H1 (cell line): ENCODE results near the gene FHIP1B. TPM values are rescaled to one million over a fixed set of nuclear protein-coding genes. Genes with fewer than 3 reads are reported as not detected.

Experiments
- CTCF ChIA-PET: fragments of 300-600 bp; sonication (Branson Sonifier 250); formaldehyde crosslinking; loops from one replicate; lab custom pipeline; 2021; ENCODE audit not compliant: partially characterized antibody; lab: Charles Lee
- POLR2A ChIA-PET: fragments of 300-600 bp; sonication (Branson Sonifier 250); formaldehyde crosslinking; loops from one replicate; lab custom pipeline; 2021; ENCODE audit warnings: inconsistent platforms; ENCODE audit not compliant: partially characterized antibody; lab: Charles Lee
- DNase-seq, 2 experiments: peaks; one replicate each; pipeline versions ENCODE4 v3.0.0 to v3.0.0-alpha.2; 2010 to 2022; ENCODE audit warnings: low spot score in 2 of 2, low read depth in 1 of 2, mixed read lengths in 1 of 2
- FAIRE-seq: peaks from 2 replicates; lab custom pipeline; 2011; peaks lifted over from hg19 to GRCh38; lab: Jason Lieb, UNC
- H2AFZ ChIP-seq: 2 replicates; pipeline ENCODE4 v1.8.1; 2012; ENCODE audit warnings: low read length, inconsistent platforms
- H2AK5ac ChIP-seq: 2 replicates; pipeline ENCODE4 v1.6.1; 2013; ENCODE audit warnings: low read depth, low read length
- H2BK120ac ChIP-seq: replicated peaks from 2 replicates; pipeline ENCODE3; 2013; ENCODE audit warnings: low read depth, low read length, inconsistent platforms
- H2BK12ac ChIP-seq: 2 replicates; pipeline ENCODE4 v1.6.1; 2013; ENCODE audit warnings: low read depth, low read length
- H2BK15ac ChIP-seq: 2 replicates; pipeline ENCODE4 v1.6.1; 2013; ENCODE audit warnings: low read length
- H2BK20ac ChIP-seq: 2 replicates; pipeline ENCODE4 v1.6.1; 2013; ENCODE audit warnings: low read length
- H2BK5ac ChIP-seq: 2 replicates; pipeline ENCODE4 v1.6.1; 2013; ENCODE audit warnings: low read depth, low read length
- H3K14ac ChIP-seq: 2 replicates; pipeline ENCODE4 v1.6.1; 2013; ENCODE audit warnings: inconsistent platforms; ENCODE audit not compliant: insufficient read length
- H3K18ac ChIP-seq: 2 replicates; pipeline ENCODE4 v1.6.1; 2013; ENCODE audit warnings: low read length; ENCODE audit errors: extremely low read depth
- H3K23ac ChIP-seq: 2 replicates; pipeline ENCODE4 v1.6.1; 2013; ENCODE audit warnings: inconsistent platforms; ENCODE audit not compliant: insufficient read length
- H3K23me2 ChIP-seq: 2 replicates; pipeline ENCODE4 v1.6.1; 2013; ENCODE audit warnings: low read depth, low read length
- H3K27ac ChIP-seq: 2 replicates; pipeline ENCODE4 v1.6.1; 2011; ENCODE audit warnings: low read depth, low read length, inconsistent platforms
- H3K27me3 ChIP-seq, 4 experiments: replicated peaks in 1 of 4; 1 replicate in 1 of 4; 2 replicates in 3 of 4; pipeline versions ENCODE4 v1.6.1 to v1.8.1; 2011 to 2013; ENCODE audit warnings: low read length in 3 of 4, mild to moderate bottlenecking in 3 of 4, inconsistent platforms in 2 of 4, mixed read lengths in 2 of 4, moderate library complexity in 1 of 4; ENCODE audit not compliant: control insufficient read depth in 3 of 4, insufficient read depth in 3 of 4; ENCODE audit errors: extremely low read depth in 1 of 4
- H3K36me3 ChIP-seq, 4 experiments: 2 replicates each; pipeline versions ENCODE4 v1.6.1 to v1.8.1; 2011 to 2013; ENCODE audit warnings: mild to moderate bottlenecking in 4 of 4, low read length in 3 of 4, moderate library complexity in 2 of 4, control low read depth in 1 of 4, inconsistent platforms in 1 of 4; ENCODE audit not compliant: insufficient read depth in 4 of 4, control insufficient read depth in 2 of 4
- H3K4ac ChIP-seq: replicated peaks from 2 replicates; pipeline ENCODE3; 2013; ENCODE audit warnings: low read length, low read depth, mixed read lengths, inconsistent platforms; ENCODE audit not compliant: insufficient read length
- H3K4me1 ChIP-seq, 4 experiments: replicated peaks in 1 of 4; 1 replicate in 1 of 4; 2 replicates in 3 of 4; pipeline versions ENCODE4 v1.6.1 to v1.8.1; 2011 to 2013; ENCODE audit warnings: low read length in 3 of 4, inconsistent platforms in 2 of 4, mixed read lengths in 1 of 4; ENCODE audit not compliant: insufficient read depth in 4 of 4, control insufficient read depth in 3 of 4
- H3K4me2 ChIP-seq, 2 experiments: 2 replicates each; pipeline versions ENCODE4 v1.6.1 to v1.8.1; 2011 to 2013; ENCODE audit warnings: low read depth in 2 of 2, low read length in 2 of 2, control low read depth in 1 of 2, inconsistent platforms in 1 of 2, mild to moderate bottlenecking in 1 of 2; ENCODE audit not compliant: insufficient read depth in 1 of 2
- H3K4me3 ChIP-seq, 4 experiments: fragments of 200-600, 300-600 bp in 1 of 4; sonication (generic), shearing (Covaris generic), sonication (Bioruptor Twin) in 1 of 4; 2 replicates each; pipeline versions ENCODE4 v1.5.1 to v1.8.1; 2011 to 2016; ENCODE audit warnings: low read length in 4 of 4, low read depth in 3 of 4, control low read depth in 2 of 4, inconsistent platforms in 2 of 4, mild to moderate bottlenecking in 2 of 4, mixed read lengths in 1 of 4, moderate library complexity in 1 of 4; ENCODE audit not compliant: insufficient read depth in 2 of 4; ENCODE audit errors: extremely low read depth in 1 of 4
- H3K56ac ChIP-seq: replicated peaks from 2 replicates; pipeline ENCODE3; 2013; ENCODE audit warnings: low read depth, mild to moderate bottlenecking, mixed read lengths, low read length, inconsistent platforms; ENCODE audit not compliant: insufficient read length
- H3K79me1 ChIP-seq: 2 replicates; pipeline ENCODE4 v1.6.1; 2013; ENCODE audit warnings: low read depth, low read length, control low read depth
- H3K79me2 ChIP-seq, 2 experiments: 2 replicates each; pipeline versions ENCODE4 v1.6.1 to v1.8.1; 2012 to 2013; ENCODE audit warnings: low read length in 2 of 2, mild to moderate bottlenecking in 2 of 2, inconsistent platforms in 1 of 2; ENCODE audit not compliant: insufficient read depth in 2 of 2, control insufficient read depth in 1 of 2
- H3K9ac ChIP-seq, 4 experiments: replicated peaks in 1 of 4; 1 replicate in 1 of 4; 2 replicates in 3 of 4; pipeline versions ENCODE4 v1.6.1 to v1.8.1; 2011 to 2013; ENCODE audit warnings: low read depth in 3 of 4, low read length in 3 of 4, control low read depth in 2 of 4, mild to moderate bottlenecking in 2 of 4, moderate library complexity in 2 of 4, inconsistent platforms in 1 of 4; ENCODE audit errors: extremely low read depth in 1 of 4
- H3K9me3 ChIP-seq, 2 experiments: 2 replicates each; pipeline versions ENCODE4 v1.6.1 to v1.8.1; 2012 to 2013; ENCODE audit warnings: mild to moderate bottlenecking in 2 of 2, moderate library complexity in 2 of 2, control low read depth in 1 of 2, inconsistent platforms in 1 of 2, low read depth in 1 of 2, low read length in 1 of 2, mixed read lengths in 1 of 2; ENCODE audit not compliant: insufficient read depth in 2 of 2
- H4K20me1 ChIP-seq, 2 experiments: replicated peaks in 1 of 2; 2 replicates each; pipeline versions ENCODE3 to v1.8.1; 2011 to 2013; ENCODE audit warnings: inconsistent platforms in 2 of 2, low read length in 2 of 2, mild to moderate bottlenecking in 1 of 2; ENCODE audit not compliant: insufficient read depth in 2 of 2, control insufficient read depth in 1 of 2
- H4K5ac ChIP-seq: 2 replicates; pipeline ENCODE4 v1.6.1; 2013; ENCODE audit warnings: low read length, low read depth, mixed read lengths, inconsistent platforms; ENCODE audit not compliant: insufficient read length
- H4K8ac ChIP-seq: 2 replicates; pipeline ENCODE4 v1.8.0; 2013; ENCODE audit warnings: mild to moderate bottlenecking, moderate library complexity, low read length, inconsistent platforms; ENCODE audit not compliant: insufficient read depth; ENCODE audit errors: extremely low read depth
- H4K91ac ChIP-seq: replicated peaks from 2 replicates; pipeline ENCODE3; 2013; ENCODE audit warnings: low read length, mixed read lengths, inconsistent platforms; ENCODE audit not compliant: insufficient read length
- ASH2L ChIP-seq: fragments of 200-600, 300-600 bp; sonication (generic); IDR thresholded peaks from one replicate; pipeline ENCODE4 v1.7.1; 2017; ENCODE audit warnings: low read length
- EGR1 ChIP-seq: IDR thresholded peaks from 2 replicates; pipeline ENCODE4 v1.6.1; 2011; ENCODE audit warnings: low read depth, low read length, borderline replicate concordance
- EZH2 ChIP-seq: fragments of 200-600 bp; sonication (generic); IDR thresholded peaks from 2 replicates; pipeline ENCODE4 v1.7.1; 2012; ENCODE audit warnings: low read depth, mild to moderate bottlenecking, moderate library complexity, low read length, inconsistent platforms; ENCODE audit not compliant: severe bottlenecking
- MAFK ChIP-seq: IDR thresholded peaks from 2 replicates; pipeline ENCODE4 v1.6.1; 2012; ENCODE audit warnings: low read depth, mild to moderate bottlenecking, improper control_type of control experiment, low read length
- NRF1 ChIP-seq: IDR thresholded peaks from 2 replicates; pipeline ENCODE4 v1.6.1; 2011; ENCODE audit warnings: mild to moderate bottlenecking, low read depth, low read length, improper control_type of control experiment
- POLR2A ChIP-seq, 2 experiments: IDR thresholded peaks; 1 replicate in 1 of 2; 2 replicates in 1 of 2; pipeline ENCODE4 v1.6.1; 2011; ENCODE audit warnings: low read depth in 2 of 2, low read length in 2 of 2, mild to moderate bottlenecking in 2 of 2; ENCODE audit errors: control extremely low read depth in 1 of 2
- POU5F1 ChIP-seq: IDR thresholded peaks from 2 replicates; pipeline ENCODE4 v1.6.1; 2011; ENCODE audit warnings: low read depth, mild to moderate bottlenecking, low read length, moderate library complexity
- SIX5 ChIP-seq: IDR thresholded peaks from 2 replicates; pipeline ENCODE4 v1.6.1; 2011; ENCODE audit warnings: mild to moderate bottlenecking, low read depth, low read length
- TCF12 ChIP-seq: IDR thresholded peaks from 2 replicates; pipeline ENCODE4 v1.6.1; 2011; ENCODE audit warnings: low read depth, mild to moderate bottlenecking, low read length
- WGBS, 2 experiments: shearing (Covaris generic) in 1 of 2; methylation state at CpG; one replicate each; pipeline versions ENCODE4 v1.1.6 to v1.1.7; 2013 to 2015; ENCODE audit warnings: low lambda C conversion rate in 2 of 2, mixed read lengths in 2 of 2, inconsistent platforms in 1 of 2, low coverage in 1 of 2, missing lambda C conversion rate in 1 of 2; ENCODE audit not compliant: insufficient replicate concordance in 2 of 2, insufficient coverage in 1 of 2, insufficient read length in 1 of 2; ENCODE audit errors: extremely low coverage in 1 of 2, missing lambda C conversion rate in 1 of 2; 5-methylcytosine and 5-hydroxymethylcytosine counted together
- polyA plus RNA-seq, 7 experiments: library from polyadenylated mRNA; depleted of rRNA in 3 of 7; stranded (reverse) in 5 of 7; unstranded in 2 of 7; fragments of >200 nt in 5 of 7; fragments of 200-250 nt in 2 of 7; gene quantifications; 1 replicate in 5 of 7; 2 replicates in 1 of 7; 4 replicates in 1 of 7; pipeline versions ENCODE4 v1.2.1 to v1.2.3, GENCODE V29; 2011 to 2013; ENCODE audit warnings: missing spikeins in 2 of 7, mixed read lengths in 2 of 7
- total RNA-seq: library from RNA; stranded (reverse); fragmentation: NEBNext Ultra II Directional; extraction: Animal tissue kit (Norgen Biotek cat#: 25700); gene quantifications from 2 replicates; pipeline ENCODE4 v1.2.1, GENCODE V29; 2021

The FHIP1B gene
- total and polyA plus RNA-seq, 2 of the 8 experiments (the other 6 are each of a cell fraction or from before 2014, with no cell fraction given) = 16.8 to 41.9 TPM

- H3K56ac ChIP-seq = no peak overlapping the region
- no peaks in the 10 kb centered on the region for H3K4me1 ChIP-seq
- H4K8ac ChIP-seq = no peak overlapping the region
- no peaks in the 10 kb centered on the region for H3K27me3 ChIP-seq
- H3K23me2 ChIP-seq = no peaks in the 10 kb centered on the region; the same call in 1 of the 2 replicates
- ChIA-PET POLR2A (no interaction called here), CTCF (interaction anchor here (1.0 to 1.2 kb wide), 2 partner anchors 142 to 188 kb away, joined by 3 to 4 read pairs; no protein-coding TSS in a partner anchor)
- DNase-seq (no peak), FAIRE-seq (no peak)
- no peaks in the 10 kb centered on the region for H3K79me2 ChIP-seq
- H3K9me3 ChIP-seq = peaks cover 0 to 5% of the 10 kb centered on the region in 2 experiments; a peak in 1 of 4 replicates
- H2BK5ac ChIP-seq = no peak overlapping the region
- H2AK5ac ChIP-seq = no peak overlapping the region
- H3K4ac ChIP-seq = no peak overlapping the region
- H2BK120ac ChIP-seq = no peak overlapping the region
- no peak overlapping the region for H3K9ac ChIP-seq
- H2BK15ac ChIP-seq = no peak overlapping the region
- no peaks in the 10 kb centered on the region for H4K20me1 ChIP-seq
- no peaks in the 10 kb centered on the region; a peak in 1 of 8 replicates for H3K36me3 ChIP-seq
- H4K91ac ChIP-seq = no peak overlapping the region
- H2BK12ac ChIP-seq = no peak overlapping the region
- no peak overlapping the region for H3K18ac ChIP-seq
- TF ChIP-seq POU5F1 (no peak), MAFK (no peak), NRF1 (no peak), ASH2L (no peak), EGR1 (no peak), EZH2 (no peak), SIX5 (no peak), POLR2A (IDR thresholded peaks at IDR 0.05; ENCODE audit: control extremely low read depth in 1 of 2, low read depth in 2 of 2, low read length in 2 of 2) (no peak), TCF12 (no peak)
- 89% methylated on average over 2 of the region's 2 CpGs; no CpG with 5 or more reads in 1 of the 2 experiments for WGBS, 2 experiments
- no peak overlapping the region for H3K4me3 ChIP-seq
- no peak overlapping the region for H3K14ac ChIP-seq
- no peak overlapping the region for H4K5ac ChIP-seq
- H2AFZ ChIP-seq = no peak overlapping the region
- H3K79me1 ChIP-seq = no peaks in the 10 kb centered on the region
- no peak overlapping the region for H3K23ac ChIP-seq
- H2BK20ac ChIP-seq = no peak overlapping the region
- no peak overlapping the region for H3K4me2 ChIP-seq
- no peak overlapping the region for H3K27ac ChIP-seq
These were observed 59.0 kb downstream of the FHIP1B start for GRCh38 chr11:6175440-6175839.
